ENCODE results near the gene SUSD3.

SUSD3 gene

DNA sequence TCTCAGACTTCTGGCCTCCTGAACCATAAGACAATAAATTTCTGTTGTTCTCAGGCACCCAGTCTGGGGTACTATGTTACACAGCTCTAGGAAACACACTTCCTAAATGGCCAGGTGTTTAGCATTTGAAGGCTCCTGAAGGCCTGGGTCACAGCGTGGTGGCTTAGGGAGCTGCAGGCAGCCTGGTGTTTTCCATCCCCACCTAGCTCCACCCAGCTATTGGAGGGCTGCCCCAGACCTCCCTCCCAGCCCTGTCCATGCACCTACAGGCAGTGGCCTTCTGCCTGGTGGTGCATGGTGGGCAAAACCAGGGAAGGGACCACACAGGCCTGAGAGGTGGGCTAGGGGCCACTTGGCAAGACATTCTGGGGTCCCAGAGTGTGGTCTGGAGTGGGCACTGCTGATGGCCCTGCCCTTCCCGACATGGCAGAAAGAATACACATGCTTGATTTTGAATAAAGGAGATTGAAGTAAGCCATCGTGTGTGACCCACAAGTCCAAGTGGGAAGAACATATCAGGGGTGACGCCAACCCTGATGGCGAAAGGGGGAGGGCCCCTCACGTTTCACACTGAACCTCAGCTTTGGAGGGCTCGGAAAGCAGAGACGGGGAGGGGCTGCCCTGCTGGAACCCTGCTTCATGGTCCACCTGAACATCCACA lies 1.3 kb upstream of the SUSD3 start:
- TF ChIP-seq, protein P1, sequence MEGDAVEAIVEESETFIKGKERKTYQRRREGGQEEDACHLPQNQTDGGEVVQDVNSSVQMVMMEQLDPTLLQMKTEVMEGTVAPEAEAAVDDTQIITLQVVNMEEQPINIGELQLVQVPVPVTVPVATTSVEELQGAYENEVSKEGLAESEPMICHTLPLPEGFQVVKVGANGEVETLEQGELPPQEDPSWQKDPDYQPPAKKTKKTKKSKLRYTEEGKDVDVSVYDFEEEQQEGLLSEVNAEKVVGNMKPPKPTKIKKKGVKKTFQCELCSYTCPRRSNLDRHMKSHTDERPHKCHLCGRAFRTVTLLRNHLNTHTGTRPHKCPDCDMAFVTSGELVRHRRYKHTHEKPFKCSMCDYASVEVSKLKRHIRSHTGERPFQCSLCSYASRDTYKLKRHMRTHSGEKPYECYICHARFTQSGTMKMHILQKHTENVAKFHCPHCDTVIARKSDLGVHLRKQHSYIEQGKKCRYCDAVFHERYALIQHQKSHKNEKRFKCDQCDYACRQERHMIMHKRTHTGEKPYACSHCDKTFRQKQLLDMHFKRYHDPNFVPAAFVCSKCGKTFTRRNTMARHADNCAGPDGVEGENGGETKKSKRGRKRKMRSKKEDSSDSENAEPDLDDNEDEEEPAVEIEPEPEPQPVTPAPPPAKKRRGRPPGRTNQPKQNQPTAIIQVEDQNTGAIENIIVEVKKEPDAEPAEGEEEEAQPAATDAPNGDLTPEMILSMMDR (IDR thresholded peaks at IDR 0.05; ENCODE audit: unreplicated experiment in 3 of 3) = no peak
- Mint-ChIP-seq H3K4me3 (peak overlapping the region in 2 of 3 experiments; percentile 4 to 12), H3K4me1 (peaks cover 29% of the 10 kb centered on the region), H3K36me3 (ENCODE audit: low read depth) (no peaks in the 10 kb centered on the region), H3K27ac (peak overlapping the region; percentile 52 to 92 (median 64)), H3K9me3 (no peaks in the 10 kb centered on the region), H3K27me3 (ENCODE audit: low read depth) (peaks cover 17% of the 10 kb centered on the region)

GRCh38 chr9:93057703-93058354 lies 672 bp upstream of the SUSD3 start:
- H3K4me1 Mint-ChIP-seq = peaks cover 32% of the 10 kb centered on the region
- H3K36me3 Mint-ChIP-seq (ENCODE audit: low read depth) = no peaks in the 10 kb centered on the region
- TF ChIP-seq, protein P1 (IDR thresholded peaks at IDR 0.05; ENCODE audit: unreplicated experiment in 3 of 3) = no peak
- H3K4me3 Mint-ChIP-seq = peak overlapping the region; percentile 14 to 61 (median 50)
- H3K27me3 Mint-ChIP-seq (ENCODE audit: low read depth) = peaks cover 22% of the 10 kb centered on the region
- H3K27ac Mint-ChIP-seq = peak overlapping the region in 2 of 3 experiments; percentile 70 to 92
- H3K9me3 Mint-ChIP-seq = no peaks in the 10 kb centered on the region

GRCh38 chr9:93059011-93059714 lies 662 bp downstream of the SUSD3 start:
- TF ChIP-seq, protein P1 (IDR thresholded peaks at IDR 0.05; ENCODE audit: unreplicated experiment in 3 of 3) = no peak
- no peaks in the 10 kb centered on the region for H3K36me3 Mint-ChIP-seq (ENCODE audit: low read depth)
- no peaks in the 10 kb centered on the region for H3K9me3 Mint-ChIP-seq
- peaks cover 18% of the 10 kb centered on the region for H3K27me3 Mint-ChIP-seq (ENCODE audit: low read depth)
- H3K4me3 Mint-ChIP-seq = peak overlapping the region; percentile 56 to 64 (median 58)
- peaks cover 25% of the 10 kb centered on the region for H3K4me1 Mint-ChIP-seq
- no peak overlapping the region for H3K27ac Mint-ChIP-seq

DNA sequence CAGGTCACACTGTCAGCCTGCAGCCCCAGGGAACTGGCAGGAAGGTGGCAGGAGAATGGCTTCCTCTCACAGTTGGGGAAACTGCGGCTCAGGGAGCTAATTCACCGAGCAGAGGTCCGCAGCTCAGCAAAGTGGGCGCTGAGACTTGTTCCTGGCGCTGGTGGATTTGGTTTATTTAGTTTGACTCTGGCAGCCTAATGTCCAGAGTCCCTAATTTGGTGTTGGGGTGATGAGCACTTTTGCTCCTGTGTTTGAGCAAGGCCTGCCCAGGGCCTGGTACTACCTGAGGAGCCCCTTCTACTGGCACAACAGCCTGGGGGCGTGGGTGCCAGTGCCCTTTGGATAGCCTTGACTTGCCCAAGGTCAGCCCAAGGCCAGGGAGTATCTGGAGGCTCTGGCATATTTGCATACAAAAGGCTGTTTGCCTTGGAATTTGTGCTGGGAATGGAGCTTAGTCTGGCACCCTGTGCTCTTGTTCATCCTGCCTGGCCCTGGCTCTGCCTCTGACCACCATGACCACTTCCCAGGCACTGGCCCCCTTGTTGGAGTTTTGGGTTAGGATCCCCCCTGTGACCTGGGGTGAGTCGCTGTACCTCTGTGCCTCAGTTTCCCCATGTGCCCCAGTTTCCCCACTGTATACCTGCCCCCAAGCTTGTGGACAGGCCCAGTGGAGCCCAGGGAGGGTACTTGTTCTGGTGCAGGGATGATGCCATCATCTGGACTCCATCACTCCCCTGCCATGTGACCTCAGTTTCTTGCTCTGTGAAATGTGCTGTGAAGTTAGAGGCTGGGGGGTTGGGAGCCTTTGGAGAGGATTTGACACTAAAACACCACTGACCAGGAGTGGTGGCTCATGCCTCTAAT lies 1.4 kb downstream of the SUSD3 start:
- Mint-ChIP-seq H3K4me1 (peaks cover 27% of the 10 kb centered on the region), H3K4me3 (peak overlapping the region in 1 of 3 experiments; percentile 23), H3K9me3 (no peaks in the 10 kb centered on the region), H3K27ac (peak overlapping the region in 1 of 3 experiments; percentile 47), H3K36me3 (ENCODE audit: low read depth) (no peaks in the 10 kb centered on the region), H3K27me3 (ENCODE audit: low read depth) (peaks cover 18% of the 10 kb centered on the region)
- TF ChIP-seq, protein P1 (IDR thresholded peaks at IDR 0.05; ENCODE audit: unreplicated experiment in 3 of 3) = no peak

- Mint-ChIP-seq H3K36me3 (ENCODE audit: low read depth) (no peaks in the 10 kb centered on the region), H3K4me3 (peak overlapping the region in 1 of 3 experiments; percentile 23), H3K9me3 (no peaks in the 10 kb centered on the region), H3K27ac (peak overlapping the region; percentile 47 to 75 (median 61)), H3K4me1 (peaks cover 31% of the 10 kb centered on the region), H3K27me3 (ENCODE audit: low read depth) (peaks cover 18% of the 10 kb centered on the region)
- TF ChIP-seq, protein P1 (IDR thresholded peaks at IDR 0.05; ENCODE audit: unreplicated experiment in 3 of 3) = no peak
Observed at GRCh38 chr9:93060746-93061259, 2.3 kb downstream of the SUSD3 start.
